NCI-H2196 (cell line): ENCODE results near the gene ASCC3.

Source experiments
- DNase-seq: peaks from one replicate; lab custom pipeline; 2025; ENCODE audit not compliant: unreplicated experiment; lab: John Stamatoyannopoulos, UW

Gene ASCC3

GRCh38 chr6:100612094-100612493 lies 269.0 kb downstream of the ASCC3 start:
- DNase-seq, result no peak

- no peak for DNase-seq
Observed at GRCh38 chr6:100599088-100599770, 281.9 kb downstream of the ASCC3 start.

GRCh38 chr6:100595456-100595855 lies 285.7 kb downstream of the ASCC3 start:
- DNase-seq, result no peak

GRCh38 chr6:100593522-100593921 lies 287.6 kb downstream of the ASCC3 start:
- DNase-seq, result no peak

GRCh38 chr6:100592929-100593328 lies 288.2 kb downstream of the ASCC3 start:
- peak; percentile 25 for DNase-seq

GRCh38 chr6:100577425-100577824 lies 303.7 kb downstream of the ASCC3 start:
- DNase-seq, result no peak

- no peak for DNase-seq
Observed at GRCh38 chr6:100575921-100576320, 305.2 kb downstream of the ASCC3 start.

- DNase-seq, result no peak
Observed at GRCh38 chr6:100574836-100575235, 306.3 kb downstream of the ASCC3 start.

GRCh38 chr6:100573166-100573565 lies 308.0 kb downstream of the ASCC3 start:
- no peak for DNase-seq

GRCh38 chr6:100568255-100568654 lies 312.9 kb downstream of the ASCC3 start:
- no peak for DNase-seq

- DNase-seq, result no peak
Observed at GRCh38 chr6:100566563-100566962, 314.6 kb downstream of the ASCC3 start.

- DNase-seq, result no peak
Observed at GRCh38 chr6:100565439-100566104, 315.6 kb downstream of the ASCC3 start.

- no peak for DNase-seq
Observed at GRCh38 chr6:100559859-100560258, 321.3 kb downstream of the ASCC3 start.

- DNase-seq, result no peak
Observed at GRCh38 chr6:100554228-100554627, 326.9 kb downstream of the ASCC3 start.

GRCh38 chr6:100553243-100553642 lies 327.9 kb downstream of the ASCC3 start:
- peak; percentile 7 for DNase-seq

GRCh38 chr6:100549406-100550167 lies 331.5 kb downstream of the ASCC3 start:
- DNase-seq, result no peak

- DNase-seq, result no peak
Observed at GRCh38 chr6:100538086-100538485, 343.0 kb downstream of the ASCC3 start.

- no peak for DNase-seq
Observed at GRCh38 chr6:100518588-100518987, 362.5 kb downstream of the ASCC3 start.

GRCh38 chr6:100517633-100518032 lies 363.5 kb downstream of the ASCC3 start:
- no peak for DNase-seq

- DNase-seq, result no peak
Observed at GRCh38 chr6:100517106-100517505, 364.0 kb downstream of the ASCC3 start.

GRCh38 chr6:100514660-100515059 lies 366.5 kb downstream of the ASCC3 start:
- DNase-seq, result no peak
